ENCODE measurements around the gene APOL3.

APOL3 gene

GRCh38 chr22:36152088-36152487 is 8.5 kb downstream of the APOL3 start:
- TF ChIP-seq GATA3 (IDR thresholded peaks at IDR 0.05; ENCODE audit: low read depth, low read length) (no peak), GATA2 (IDR thresholded peaks at IDR 0.05; ENCODE audit: low read depth, low read length) (no peak)

DNA sequence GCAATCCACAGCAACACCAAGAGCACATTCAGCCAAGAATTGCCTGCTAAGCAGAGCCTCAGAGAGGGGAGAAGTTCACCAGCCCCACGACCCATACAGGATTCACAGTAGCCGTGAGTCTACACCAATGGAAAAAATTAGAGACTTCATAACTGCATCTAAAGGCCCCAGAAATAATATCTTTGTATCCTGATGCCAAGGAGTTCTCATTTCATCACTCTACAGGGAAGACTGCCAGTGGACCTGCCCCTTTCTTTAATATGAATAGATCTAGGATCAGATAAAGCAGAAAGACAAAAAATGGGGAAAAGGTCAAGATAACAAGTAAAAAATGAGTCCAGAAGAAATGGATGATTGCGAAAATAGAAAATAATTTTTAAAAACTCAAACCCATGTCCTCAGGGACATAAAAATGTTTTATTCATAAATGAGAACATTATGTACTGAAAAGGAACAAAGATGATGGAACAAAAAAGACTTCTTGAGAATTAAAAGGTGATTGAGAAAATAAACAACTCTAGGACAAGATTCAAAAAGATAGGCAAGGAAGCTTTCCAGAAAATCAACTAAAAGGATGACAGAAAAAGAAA is 9.5 kb downstream of the APOL3 start:
- no peak for TF ChIP-seq GATA2 (IDR thresholded peaks at IDR 0.05; ENCODE audit: low read depth, low read length)
- TF ChIP-seq GATA3 (IDR thresholded peaks at IDR 0.05; ENCODE audit: low read depth, low read length): no peak

DNA sequence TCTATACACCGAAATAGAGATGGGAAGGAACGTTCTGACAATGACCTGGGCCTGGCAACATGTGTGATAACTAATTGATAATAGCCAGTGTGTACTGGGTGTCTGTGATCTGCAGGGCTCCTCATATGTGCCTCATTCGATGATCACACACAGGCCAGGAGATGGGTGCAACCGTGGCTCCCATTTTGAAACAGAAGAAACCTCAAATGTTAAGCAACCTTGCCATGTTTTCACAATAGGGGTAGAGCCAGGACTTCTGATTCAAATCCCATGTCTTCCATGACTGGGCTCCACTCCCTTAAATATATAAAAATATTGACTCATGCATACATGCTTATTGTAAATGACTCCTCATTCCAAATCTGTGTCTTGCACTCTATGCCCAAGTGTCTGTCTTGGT is 11.1 kb downstream of the APOL3 start:
- no peak for TF ChIP-seq GATA3 (IDR thresholded peaks at IDR 0.05; ENCODE audit: low read depth, low read length)

GRCh38 chr22:36148411-36148810 is 12.1 kb downstream of the APOL3 start:
- TF ChIP-seq GATA3 (IDR thresholded peaks at IDR 0.05; ENCODE audit: low read depth, low read length) (no peak), GATA2 (IDR thresholded peaks at IDR 0.05; ENCODE audit: low read depth, low read length) (no peak)

DNA sequence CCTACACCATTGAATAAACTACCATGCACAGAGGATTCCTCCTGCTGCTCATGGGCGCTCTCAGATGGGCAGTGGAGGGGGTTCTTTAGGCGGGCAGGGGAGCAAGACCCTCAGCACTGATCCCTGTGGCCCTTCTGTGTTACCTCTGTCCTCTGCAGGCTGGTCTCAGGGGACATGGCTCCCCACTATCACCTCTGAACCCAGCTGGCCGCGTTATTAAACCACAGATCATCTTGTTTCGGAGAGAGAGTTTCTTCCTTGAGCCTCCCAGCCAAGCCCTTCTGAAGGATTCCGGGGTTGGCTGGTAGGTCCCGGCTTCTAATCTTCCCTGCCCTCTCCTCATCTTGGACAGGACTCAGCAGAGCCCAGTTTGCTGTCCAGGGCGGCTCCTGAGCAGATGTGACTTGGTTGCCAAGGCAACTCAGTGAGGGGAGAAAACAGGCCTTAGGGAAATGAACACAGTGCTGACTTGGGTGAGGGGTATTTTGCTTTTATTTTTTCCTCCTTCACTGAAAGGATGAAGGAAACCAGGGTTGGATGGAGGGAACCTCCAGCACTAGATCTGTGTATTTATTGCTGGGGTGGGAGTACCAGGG is 13.3 kb downstream of the APOL3 start:
- TF ChIP-seq GATA2 (IDR thresholded peaks at IDR 0.05; ENCODE audit: low read depth, low read length) (no peak), GATA3 (IDR thresholded peaks at IDR 0.05; ENCODE audit: low read depth, low read length) (no peak)

DNA sequence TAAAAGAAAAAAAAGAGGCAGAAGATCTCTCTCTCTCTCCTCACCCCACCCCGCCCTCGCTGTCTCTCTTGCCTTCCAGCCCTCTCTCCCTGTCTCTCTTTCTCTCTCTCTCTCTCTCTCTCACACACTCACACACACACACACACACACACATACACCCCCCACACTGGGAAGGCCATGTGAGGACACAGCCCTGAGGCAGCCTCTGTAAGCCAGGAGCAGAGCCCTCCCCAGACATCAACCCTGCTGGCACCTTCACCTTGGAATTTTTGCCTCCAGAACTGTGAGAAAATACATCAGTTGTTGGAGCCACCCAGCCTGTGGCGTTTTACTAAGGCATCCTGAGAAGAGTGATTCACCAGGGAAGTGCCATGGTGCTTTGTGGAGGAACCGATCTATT is 14.7 kb downstream of the APOL3 start:
- TF ChIP-seq GATA3 (IDR thresholded peaks at IDR 0.05; ENCODE audit: low read depth, low read length): no peak
- no peak for TF ChIP-seq GATA2 (IDR thresholded peaks at IDR 0.05; ENCODE audit: low read depth, low read length)

DNA sequence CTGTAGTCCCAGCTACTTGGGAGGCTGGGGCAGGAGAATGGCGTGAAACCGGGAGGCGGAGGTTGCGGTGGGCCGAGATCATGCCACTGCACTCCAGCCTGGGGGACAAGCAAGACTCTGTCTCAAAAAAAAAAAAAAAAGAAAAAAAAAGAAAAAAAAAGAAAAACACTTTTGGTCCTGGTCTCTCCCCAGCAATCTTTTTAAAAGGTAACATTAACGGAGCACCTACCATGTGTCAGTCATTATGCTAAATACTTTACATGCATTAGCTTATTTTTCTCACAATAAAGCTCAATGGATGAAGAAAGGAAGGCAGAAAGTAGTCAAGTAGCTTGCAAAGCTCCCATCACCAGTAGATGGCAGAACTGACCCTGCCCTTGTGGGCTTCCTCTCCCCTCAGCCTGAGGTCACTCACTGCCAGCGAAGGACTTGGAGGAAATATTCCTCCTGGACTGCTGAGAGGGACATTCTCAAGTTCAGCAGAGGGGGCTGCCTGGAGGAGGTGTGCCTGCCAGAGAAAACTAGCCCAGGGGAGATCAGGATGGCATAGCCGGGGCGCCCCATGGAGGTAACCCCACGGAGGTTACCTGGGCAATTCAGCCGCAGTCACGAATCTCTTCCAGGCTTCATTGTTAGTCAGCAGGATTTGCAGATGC is 15.5 kb downstream of the APOL3 start:
- TF ChIP-seq GATA3 (IDR thresholded peaks at IDR 0.05; ENCODE audit: low read depth, low read length) (no peak), GATA2 (IDR thresholded peaks at IDR 0.05; ENCODE audit: low read depth, low read length) (no peak)

GRCh38 chr22:36143956-36144355 is 16.6 kb downstream of the APOL3 start:
- TF ChIP-seq GATA3 (IDR thresholded peaks at IDR 0.05; ENCODE audit: low read depth, low read length) (no peak), GATA2 (IDR thresholded peaks at IDR 0.05; ENCODE audit: low read depth, low read length) (no peak)

GRCh38 chr22:36143066-36143815 is 17.3 kb downstream of the APOL3 start:
- TF ChIP-seq GATA3 (IDR thresholded peaks at IDR 0.05; ENCODE audit: low read depth, low read length): no peak
- no peak for TF ChIP-seq GATA2 (IDR thresholded peaks at IDR 0.05; ENCODE audit: low read depth, low read length)

- TF ChIP-seq GATA3 (IDR thresholded peaks at IDR 0.05; ENCODE audit: low read depth, low read length): no peak
- no peak for TF ChIP-seq GATA2 (IDR thresholded peaks at IDR 0.05; ENCODE audit: low read depth, low read length)
These were observed 19.1 kb downstream of the APOL3 start for GRCh38 chr22:36141481-36141880.

GRCh38 chr22:36136988-36137387 is 23.6 kb downstream of the APOL3 start:
- no peak for TF ChIP-seq GATA2 (IDR thresholded peaks at IDR 0.05; ENCODE audit: low read depth, low read length)
- no peak for TF ChIP-seq GATA3 (IDR thresholded peaks at IDR 0.05; ENCODE audit: low read depth, low read length)

- no peak for TF ChIP-seq GATA3 (IDR thresholded peaks at IDR 0.05; ENCODE audit: low read depth, low read length)
- TF ChIP-seq GATA2 (IDR thresholded peaks at IDR 0.05; ENCODE audit: low read depth, low read length): no peak
These were observed 24.1 kb downstream of the APOL3 start for GRCh38 chr22:36136475-36136874.

GRCh38 chr22:36135306-36135980 is 25.1 kb downstream of the APOL3 start:
- TF ChIP-seq GATA2 (IDR thresholded peaks at IDR 0.05; ENCODE audit: low read depth, low read length) (no peak), GATA3 (IDR thresholded peaks at IDR 0.05; ENCODE audit: low read depth, low read length) (no peak)

GRCh38 chr22:36134182-36134581 is 26.4 kb downstream of the APOL3 start:
- no peak for TF ChIP-seq GATA3 (IDR thresholded peaks at IDR 0.05; ENCODE audit: low read depth, low read length)
- no peak for TF ChIP-seq GATA2 (IDR thresholded peaks at IDR 0.05; ENCODE audit: low read depth, low read length)

Data from SH-SY5Y (cell line).